ENCODE results near the gene RAC3.

Gene RAC3

DNA sequence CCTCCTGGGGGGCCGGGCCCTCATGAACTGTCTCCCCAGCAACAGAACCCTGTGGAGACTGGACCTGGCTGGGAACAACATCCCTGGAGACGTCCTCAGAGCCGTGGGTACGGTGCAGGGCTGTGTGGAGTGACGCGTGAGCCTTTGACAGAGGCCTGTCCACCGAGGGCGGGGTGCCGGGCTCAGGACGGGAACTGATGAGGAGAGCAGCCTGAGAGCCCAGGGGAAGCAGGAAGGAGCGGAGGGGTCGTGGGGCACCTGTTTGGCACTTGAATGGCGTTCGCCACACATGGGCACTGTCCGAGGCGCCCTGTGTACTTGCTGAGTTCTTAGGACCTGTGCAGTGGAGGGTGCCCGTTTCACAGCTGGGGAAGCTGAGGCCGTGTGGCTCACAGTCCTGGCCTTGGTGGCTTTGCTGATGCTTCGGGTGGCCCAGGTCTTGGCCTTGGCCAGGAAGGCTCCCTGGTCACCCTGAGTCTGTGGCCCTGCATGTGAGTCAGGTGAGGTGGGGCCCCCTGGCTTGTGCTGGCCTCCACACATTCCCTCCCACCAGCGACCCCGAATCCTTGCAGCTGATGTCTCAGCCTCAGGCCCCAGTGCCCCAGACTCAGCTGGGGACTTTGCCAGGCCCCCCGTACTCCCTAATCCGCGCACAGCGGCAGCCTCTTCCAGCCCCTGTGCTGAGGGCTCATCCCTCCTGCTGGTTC is 5.9 kb upstream of the RAC3 start:
- ATAC-seq (ENCODE audit: insufficient read depth, low read depth): no peak

DNA sequence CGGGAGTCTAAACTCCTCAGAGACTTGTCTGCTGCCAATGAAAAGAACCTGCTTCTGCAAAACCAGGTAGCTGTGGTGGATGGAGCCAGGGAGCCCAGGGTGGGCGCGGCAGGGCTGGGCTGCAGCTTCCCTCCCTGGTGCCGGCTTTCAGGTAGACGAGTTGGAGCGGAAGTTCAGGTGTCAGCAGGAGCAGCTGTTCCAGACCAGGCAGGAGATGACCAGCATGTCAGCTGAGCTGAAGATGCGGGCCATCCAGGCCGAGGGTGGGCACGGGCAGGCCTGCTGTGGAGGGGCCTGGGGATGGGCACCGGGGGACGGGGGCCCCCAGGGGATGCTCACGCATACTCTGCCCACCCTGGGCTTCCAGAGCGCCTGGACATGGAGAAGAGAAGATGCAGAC is 3.2 kb upstream of the RAC3 start:
- Histone ChIP-seq H3K4me3 (ENCODE audit: low read depth in 1 of 2, low read length in 2 of 2) (no peak overlapping the region), H2AFZ (ENCODE audit: low read depth, low read length) (no peak overlapping the region), H3K79me2 (ENCODE audit: insufficient read depth, low read length) (peaks cover 24% of the 10 kb centered on the region), H3K9ac (ENCODE audit: low read depth, low read length) (no peak overlapping the region), H3K27ac (ENCODE audit: low read length) (no peak overlapping the region), H3K4me2 (ENCODE audit: insufficient read depth, low read length) (no peak overlapping the region), H3K4me1 (ENCODE audit: insufficient read depth, low read length) (peaks cover 50% of the 10 kb centered on the region), H3K27me3 (ENCODE audit: insufficient read depth, low read length, poor library complexity) (no peaks in the 10 kb centered on the region), H3K9me3 (ENCODE audit: insufficient read depth, low read length, severe bottlenecking) (no peaks in the 10 kb centered on the region), H4K20me1 (ENCODE audit: insufficient read depth, low read length) (peaks cover 26% of the 10 kb centered on the region), H3K36me3 (ENCODE audit: insufficient read depth, low read length) (peaks cover 37% of the 10 kb centered on the region)
- DNase-seq (no peak), ATAC-seq (ENCODE audit: insufficient read depth, low read depth) (no peak)
- TF ChIP-seq, protein P1, sequence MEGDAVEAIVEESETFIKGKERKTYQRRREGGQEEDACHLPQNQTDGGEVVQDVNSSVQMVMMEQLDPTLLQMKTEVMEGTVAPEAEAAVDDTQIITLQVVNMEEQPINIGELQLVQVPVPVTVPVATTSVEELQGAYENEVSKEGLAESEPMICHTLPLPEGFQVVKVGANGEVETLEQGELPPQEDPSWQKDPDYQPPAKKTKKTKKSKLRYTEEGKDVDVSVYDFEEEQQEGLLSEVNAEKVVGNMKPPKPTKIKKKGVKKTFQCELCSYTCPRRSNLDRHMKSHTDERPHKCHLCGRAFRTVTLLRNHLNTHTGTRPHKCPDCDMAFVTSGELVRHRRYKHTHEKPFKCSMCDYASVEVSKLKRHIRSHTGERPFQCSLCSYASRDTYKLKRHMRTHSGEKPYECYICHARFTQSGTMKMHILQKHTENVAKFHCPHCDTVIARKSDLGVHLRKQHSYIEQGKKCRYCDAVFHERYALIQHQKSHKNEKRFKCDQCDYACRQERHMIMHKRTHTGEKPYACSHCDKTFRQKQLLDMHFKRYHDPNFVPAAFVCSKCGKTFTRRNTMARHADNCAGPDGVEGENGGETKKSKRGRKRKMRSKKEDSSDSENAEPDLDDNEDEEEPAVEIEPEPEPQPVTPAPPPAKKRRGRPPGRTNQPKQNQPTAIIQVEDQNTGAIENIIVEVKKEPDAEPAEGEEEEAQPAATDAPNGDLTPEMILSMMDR (IDR thresholded peaks at IDR 0.05; ENCODE audit: borderline replicate concordance, extremely low read depth, low read length, poor library complexity, severe bottlenecking): no peak
- TF ChIP-seq EZH2 (IDR thresholded peaks at IDR 0.05; ENCODE audit: borderline replicate concordance, low read depth, low read length, severe bottlenecking): no peak

More for the DNA sequence above, 5.9 kb upstream of the RAC3 start:
- TF ChIP-seq, protein P1 (IDR thresholded peaks at IDR 0.05; ENCODE audit: borderline replicate concordance, extremely low read depth, low read length, poor library complexity, severe bottlenecking): no peak
- no peak for TF ChIP-seq EZH2 (IDR thresholded peaks at IDR 0.05; ENCODE audit: borderline replicate concordance, low read depth, low read length, severe bottlenecking)
- DNase-seq: no peak
- Histone ChIP-seq H3K4me3 (ENCODE audit: low read depth in 1 of 2, low read length in 2 of 2) (no peak overlapping the region), H3K4me2 (ENCODE audit: insufficient read depth, low read length) (peak overlapping the region; percentile 95; the same call in 1 of the 2 replicates), H3K9me3 (ENCODE audit: insufficient read depth, low read length, severe bottlenecking) (no peaks in the 10 kb centered on the region), H3K4me1 (ENCODE audit: insufficient read depth, low read length) (peaks cover 47% of the 10 kb centered on the region), H3K79me2 (ENCODE audit: insufficient read depth, low read length) (peaks cover 36% of the 10 kb centered on the region), H3K27me3 (ENCODE audit: insufficient read depth, low read length, poor library complexity) (no peaks in the 10 kb centered on the region), H4K20me1 (ENCODE audit: insufficient read depth, low read length) (peaks cover 38% of the 10 kb centered on the region), H3K27ac (ENCODE audit: low read length) (no peak overlapping the region), H2AFZ (ENCODE audit: low read depth, low read length) (no peak overlapping the region), H3K9ac (ENCODE audit: low read depth, low read length) (0 out of 2 replicates have a peak overlapping the region, but pooled peaks have one; percentile 85), H3K36me3 (ENCODE audit: insufficient read depth, low read length) (peaks cover 37% of the 10 kb centered on the region)

- Histone ChIP-seq H4K20me1 (ENCODE audit: insufficient read depth, low read length) (peaks cover 29% of the 10 kb centered on the region), H3K4me2 (ENCODE audit: insufficient read depth, low read length) (no peak overlapping the region), H3K9me3 (ENCODE audit: insufficient read depth, low read length, severe bottlenecking) (no peaks in the 10 kb centered on the region), H2AFZ (ENCODE audit: low read depth, low read length) (no peak overlapping the region), H3K27me3 (ENCODE audit: insufficient read depth, low read length, poor library complexity) (no peaks in the 10 kb centered on the region), H3K36me3 (ENCODE audit: insufficient read depth, low read length) (peaks cover 42% of the 10 kb centered on the region), H3K9ac (ENCODE audit: low read depth, low read length) (no peak overlapping the region), H3K79me2 (ENCODE audit: insufficient read depth, low read length) (peaks cover 18% of the 10 kb centered on the region), H3K4me1 (ENCODE audit: insufficient read depth, low read length) (peaks cover 45% of the 10 kb centered on the region), H3K27ac (ENCODE audit: low read length) (no peak overlapping the region), H3K4me3 (ENCODE audit: low read depth in 1 of 2, low read length in 2 of 2) (no peak overlapping the region)
- DNase-seq (no peak), ATAC-seq (ENCODE audit: insufficient read depth, low read depth) (no peak)
- TF ChIP-seq, protein P1 (IDR thresholded peaks at IDR 0.05; ENCODE audit: borderline replicate concordance, extremely low read depth, low read length, poor library complexity, severe bottlenecking): no peak
- TF ChIP-seq EZH2 (IDR thresholded peaks at IDR 0.05; ENCODE audit: borderline replicate concordance, low read depth, low read length, severe bottlenecking): no peak
These were observed 2.5 kb upstream of the RAC3 start for GRCh38 chr17:82028966-82029365.

Measured in DND-41 (cell line).